HG03103 (cell line): ENCODE data around the gene TECR.
"Not testable (repeated sequence)": the region's sequence is repeated elsewhere in the genome, so short reads cannot be mapped to it uniquely, and the experiment has no call there.

ENCODE experiments used
- ATAC-seq: cut with Tn5 transposase; IDR thresholded peaks from one replicate; pipeline ENCODE4 v1.9.1; 2021; ENCODE audit warnings: low read depth; ENCODE audit not compliant: unreplicated experiment

Gene TECR

DNA sequence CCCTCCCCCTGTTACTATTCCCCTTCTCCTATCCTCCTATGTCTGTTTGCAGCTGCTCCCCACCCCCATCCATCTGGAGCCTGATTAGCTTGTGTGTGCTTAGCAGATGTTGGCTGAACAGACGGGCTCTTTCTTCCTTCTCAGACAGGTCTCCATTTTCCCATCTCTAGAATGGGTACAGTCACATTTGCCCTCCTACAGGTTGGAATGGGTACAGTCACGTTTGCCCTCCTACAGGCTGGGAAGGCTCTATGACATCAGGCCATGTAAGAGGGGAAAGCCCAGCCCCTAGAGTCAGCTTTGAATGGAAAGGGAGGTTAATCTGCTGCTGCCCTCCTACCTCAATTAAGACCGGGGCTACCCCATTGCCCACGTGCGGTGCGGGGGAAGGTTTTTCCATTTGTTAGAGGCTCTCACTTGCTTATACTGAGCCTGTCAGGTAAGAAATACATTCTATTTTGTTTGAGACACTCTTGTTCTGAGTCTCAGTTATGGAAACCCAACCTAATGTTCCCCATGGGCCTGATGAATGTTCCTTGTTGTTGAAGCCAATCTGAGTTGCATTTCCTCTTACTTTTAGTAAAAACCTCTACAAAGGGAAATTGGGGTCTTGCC is 51.3 kb downstream of the TECR start:
- no peak for ATAC-seq

DNA sequence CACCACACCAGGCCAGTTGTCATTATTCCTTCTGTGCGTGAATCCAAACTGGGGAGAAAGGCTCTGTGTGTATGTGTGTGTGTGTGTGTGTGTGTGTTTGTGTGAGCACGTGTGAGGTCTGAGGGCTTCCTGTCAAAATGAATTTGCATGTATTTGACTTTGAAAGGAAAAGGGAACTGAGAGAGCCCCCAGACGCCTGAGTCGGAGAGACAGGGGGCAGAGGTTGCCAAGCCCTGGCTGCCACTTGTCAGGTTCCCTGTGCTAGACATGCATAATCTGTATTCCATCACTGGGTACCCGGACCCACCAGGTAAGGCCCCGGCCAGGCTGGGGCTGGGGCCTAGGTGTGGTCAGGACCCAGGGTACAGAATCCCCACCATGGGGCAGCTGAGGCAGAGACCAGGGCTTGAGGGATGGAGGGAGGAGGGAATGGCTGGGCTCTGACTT is 53.5 kb downstream of the TECR start, which contains the start of gene CLEC17A:
Gene CLEC17A (plus strand): TSS at position 191 of the 447 bp plus-strand sequence. CDS start 77 bp downstream, at position 268.
- no peak for ATAC-seq

DNA sequence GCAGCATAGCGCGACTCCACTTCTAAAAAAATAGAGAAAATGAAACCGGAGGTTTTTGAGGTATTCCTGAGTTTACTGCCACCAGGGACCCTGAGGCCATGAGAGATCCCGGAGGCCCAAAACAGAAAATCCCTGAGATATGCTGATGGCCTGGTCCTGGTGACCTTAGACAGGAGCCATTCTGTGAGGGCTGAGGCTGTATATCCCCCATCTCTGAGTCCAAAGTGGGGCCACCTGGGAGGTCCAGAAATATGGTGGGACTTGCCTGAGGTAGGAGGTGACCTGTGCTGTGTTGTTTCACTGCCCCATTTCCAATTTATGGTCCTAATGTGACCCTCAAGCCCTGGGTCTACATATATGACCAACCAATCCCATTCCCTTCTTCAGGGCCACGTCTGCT is 55.0 kb downstream of the TECR start:
- not testable (repeated sequence) for ATAC-seq

DNA sequence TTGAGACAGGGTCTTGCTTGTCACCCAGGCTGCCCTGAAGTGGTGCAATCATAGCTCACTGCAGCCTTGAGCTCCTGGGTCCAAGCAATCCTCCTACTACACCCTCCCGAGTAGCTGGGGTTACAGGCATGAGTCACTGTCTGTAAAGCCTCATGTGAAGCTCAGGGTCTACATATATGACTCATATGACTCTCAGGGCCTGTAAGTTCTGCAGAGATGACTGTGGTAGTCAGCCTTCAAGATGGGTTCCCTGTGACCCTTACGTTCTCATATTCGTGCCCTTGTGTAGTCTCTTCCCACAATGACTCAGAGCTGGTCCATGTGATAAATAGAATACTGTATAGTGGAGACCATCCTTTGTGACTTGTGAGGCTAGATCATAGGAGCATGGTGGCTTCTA is 55.8 kb downstream of the TECR start:
- peak; percentile 45 for ATAC-seq

DNA sequence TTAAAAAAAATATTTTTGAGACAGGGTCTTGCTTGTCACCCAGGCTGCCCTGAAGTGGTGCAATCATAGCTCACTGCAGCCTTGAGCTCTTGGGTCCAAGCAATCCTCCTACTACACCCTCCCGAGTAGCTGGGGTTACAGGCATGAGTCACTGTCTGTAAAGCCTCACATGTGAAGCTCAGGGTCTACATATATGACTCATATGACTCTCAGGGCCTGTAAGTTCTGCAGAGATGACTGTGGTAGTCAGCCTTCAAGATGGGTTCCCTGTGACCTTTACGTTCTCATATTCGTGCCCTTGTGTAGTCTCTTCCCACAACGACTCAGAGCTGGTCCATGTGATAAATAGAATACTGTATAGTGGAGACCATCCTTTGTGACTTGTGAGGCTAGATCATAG is 60.0 kb downstream of the TECR start:
- ATAC-seq = not testable (repeated sequence)

DNA sequence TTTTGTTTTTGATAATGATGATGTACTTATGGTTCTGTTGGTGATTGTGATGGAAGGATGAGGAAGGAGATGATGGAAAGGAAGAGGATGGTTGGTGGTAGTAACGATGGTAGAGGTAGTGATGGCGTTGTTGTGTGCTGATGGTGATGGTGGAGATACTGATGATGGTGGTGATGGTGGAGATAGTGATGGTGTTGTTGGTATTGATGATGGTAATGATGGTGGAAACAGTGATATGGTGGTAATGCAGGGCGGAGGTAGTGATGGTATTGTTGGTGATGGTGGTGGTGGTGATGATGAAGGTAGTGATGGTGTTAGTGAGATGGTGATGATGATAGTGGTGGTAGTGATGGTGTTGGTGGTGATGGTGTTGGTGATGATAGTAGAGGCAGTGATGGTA is 66.2 kb downstream of the TECR start:
- ATAC-seq = no peak

DNA sequence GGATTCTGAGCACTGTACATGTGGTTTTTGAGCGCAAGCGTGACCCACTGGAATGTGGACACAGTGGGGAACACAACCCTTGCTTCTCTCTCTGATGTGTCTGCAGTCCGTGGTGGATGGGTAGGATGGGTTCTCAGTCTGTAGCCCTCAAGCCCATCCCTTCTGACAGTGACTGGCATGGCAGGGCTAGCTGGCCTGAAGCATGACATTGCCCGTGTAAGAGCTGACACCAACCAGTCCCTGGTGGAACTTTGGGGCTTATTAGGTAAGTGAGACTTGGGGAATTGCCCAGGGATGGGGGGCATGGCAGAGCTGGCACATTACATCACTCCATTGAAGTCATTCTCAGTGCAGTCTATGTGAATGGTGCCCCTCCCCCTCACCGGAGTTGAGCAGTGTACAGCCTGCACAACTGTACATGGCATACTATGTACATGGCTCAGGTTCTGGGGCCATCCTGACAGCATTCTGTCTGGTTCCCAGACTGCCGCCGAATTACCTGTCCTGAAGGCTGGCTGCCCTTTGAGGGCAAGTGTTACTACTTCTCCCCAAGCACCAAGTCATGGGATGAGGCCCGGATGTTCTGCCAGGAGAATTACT is 70.3 kb downstream of the TECR start:
- no peak for ATAC-seq

DNA sequence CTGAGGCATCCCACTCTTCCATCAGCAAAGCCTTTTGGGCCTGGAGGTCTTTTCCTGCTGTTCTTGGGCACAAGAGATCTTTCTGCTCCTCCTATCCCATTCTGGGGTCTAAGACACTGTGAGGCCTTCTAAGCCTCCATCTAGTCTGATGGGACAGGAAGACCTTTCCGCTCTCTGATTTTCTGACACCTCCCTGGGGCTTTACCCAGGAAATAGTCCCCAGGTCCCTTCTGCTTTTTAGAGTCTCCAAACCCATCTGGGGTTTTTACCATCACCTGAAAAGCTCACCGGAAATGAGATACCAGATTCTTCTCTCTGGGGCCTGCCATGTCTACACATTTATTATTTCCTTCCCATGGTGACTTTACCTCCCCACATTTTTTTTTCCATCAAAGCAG is 74.6 kb downstream of the TECR start:
- peak; percentile 56 for ATAC-seq

DNA sequence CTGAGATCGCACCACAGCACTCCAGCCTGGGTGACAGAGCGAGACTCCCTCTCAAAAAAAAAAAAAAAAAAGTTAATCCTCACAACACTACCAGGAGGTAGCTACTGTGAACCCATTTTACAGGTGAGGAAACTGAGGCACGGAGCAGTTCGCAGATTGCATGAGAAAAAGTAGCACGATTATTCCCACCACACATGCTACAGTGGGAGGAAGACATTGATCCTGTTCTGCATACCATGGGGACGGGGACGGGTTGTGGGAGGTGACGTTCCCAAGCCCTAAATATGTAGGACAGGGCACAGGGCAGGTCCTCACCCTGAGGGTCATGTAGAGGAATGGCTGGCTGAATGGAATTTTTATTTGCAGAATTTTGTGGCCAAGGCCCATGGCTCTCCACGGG is 77.2 kb downstream of the TECR start:
- no peak for ATAC-seq

DNA sequence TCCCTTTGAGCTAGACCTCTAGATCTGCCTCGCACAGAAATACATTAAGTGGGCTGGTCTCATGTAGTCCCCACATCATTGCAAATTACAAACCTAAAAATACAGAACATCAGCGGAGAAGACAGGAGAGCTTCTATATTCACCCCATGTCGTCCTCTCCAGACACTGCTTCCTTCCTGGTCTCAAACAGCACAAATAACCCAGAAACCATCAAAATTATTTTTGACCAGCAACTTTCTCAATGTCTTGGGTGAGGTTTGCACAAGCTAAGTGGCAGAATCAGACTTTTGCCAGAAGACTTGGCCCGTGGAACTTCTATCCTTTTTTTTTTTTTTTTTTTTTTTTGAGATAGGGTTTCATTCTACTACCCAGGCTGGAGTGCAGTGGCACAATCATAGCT is 81.7 kb downstream of the TECR start:
- ATAC-seq = no peak

DNA sequence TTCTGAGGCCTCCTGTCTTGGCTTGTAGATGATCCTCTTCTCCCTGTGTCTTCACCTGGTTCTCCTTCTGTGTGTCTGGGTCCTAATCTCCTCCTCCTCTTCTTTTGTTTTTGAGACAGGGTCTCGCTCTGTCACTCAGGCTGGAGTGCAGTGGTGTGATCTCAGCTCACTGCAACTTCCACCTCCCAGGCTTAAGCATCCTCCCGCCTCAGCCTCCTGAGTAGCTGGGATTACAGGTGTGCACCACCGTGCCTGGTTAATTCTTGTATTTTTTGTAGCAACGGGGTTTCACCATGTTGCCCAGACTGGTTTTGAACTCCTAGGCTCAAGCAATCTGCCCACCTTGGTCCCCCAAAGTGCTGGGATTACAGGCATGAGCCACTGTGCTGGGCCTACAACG is 82.8 kb downstream of the TECR start:
- ATAC-seq = not testable (repeated sequence)

DNA sequence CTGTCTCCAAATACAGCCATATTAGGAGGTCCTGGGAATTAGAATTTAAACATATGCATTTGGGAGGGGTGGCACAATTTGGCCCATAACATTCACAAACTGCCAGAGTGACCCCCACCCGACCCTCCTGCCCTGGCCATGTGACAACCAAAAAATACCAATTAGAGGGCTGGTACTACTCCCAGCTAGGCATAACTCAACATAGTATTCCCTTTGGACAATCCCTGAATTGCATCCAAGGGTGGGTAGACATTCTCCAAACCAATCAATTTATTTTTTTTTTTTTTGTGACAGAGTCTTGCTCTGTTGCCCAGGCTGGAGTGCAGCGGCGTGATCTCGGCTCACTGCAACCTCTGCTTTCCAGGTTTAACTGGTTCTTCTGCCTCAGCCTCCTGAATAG is 83.3 kb downstream of the TECR start:
- ATAC-seq = no peak

DNA sequence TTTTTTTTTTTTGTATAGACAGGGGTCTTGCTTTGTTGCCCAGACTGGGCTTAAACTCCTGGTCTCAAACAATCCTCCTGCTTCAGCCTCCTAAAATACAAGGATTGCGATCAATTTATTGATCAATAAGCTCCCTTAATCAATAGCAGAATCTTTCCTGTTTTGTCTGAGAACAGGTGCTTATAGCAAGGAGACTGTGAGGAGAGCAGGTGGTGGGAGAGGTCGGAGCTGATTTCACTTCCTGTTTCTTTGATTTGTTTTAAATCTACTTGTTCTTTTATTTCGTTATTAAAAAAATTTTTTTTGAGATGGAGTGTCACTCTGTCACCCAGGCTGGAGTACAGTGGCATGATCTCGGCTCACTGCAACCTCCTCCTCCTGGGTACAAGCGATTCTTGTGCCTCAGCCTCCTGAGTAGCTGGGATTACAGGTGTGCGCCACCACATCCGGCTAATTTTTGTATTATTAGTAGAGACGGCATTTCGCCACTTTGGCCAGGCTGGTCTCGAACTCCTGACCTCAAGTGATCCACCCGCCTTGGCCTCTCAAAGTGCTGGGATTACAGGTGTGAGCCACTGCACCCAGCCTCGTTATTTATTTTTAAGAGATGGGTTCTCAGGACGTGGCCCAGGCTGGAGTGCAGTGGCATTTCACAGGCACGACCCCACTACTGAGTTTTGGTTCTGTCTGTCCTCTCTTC is 84.2 kb downstream of the TECR start:
- not testable (repeated sequence) for ATAC-seq

DNA sequence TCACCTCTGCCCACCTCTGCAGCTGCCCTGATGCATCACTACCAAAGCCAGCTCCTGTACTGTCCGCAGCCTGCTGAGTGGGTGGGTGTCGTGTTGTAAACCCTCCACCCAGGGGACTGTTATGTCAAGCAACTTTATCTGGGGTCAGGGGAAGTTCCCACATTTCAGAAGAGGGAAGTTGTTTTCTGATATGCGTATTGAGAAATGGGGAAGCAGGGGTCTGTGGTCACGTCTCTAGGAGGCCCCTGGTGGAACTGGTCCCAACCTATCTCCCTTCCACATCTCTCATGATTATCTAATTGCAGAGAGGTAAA is 84.7 kb downstream of the TECR start:
- ATAC-seq = no peak
